Stimulated activated CD4-positive, alpha-beta T cell treated with anti-CD3 and anti-CD28 coated beads, Interleukin-15, amount 100 ng/mL, for 24 hours (primary cell): ENCODE results near the gene CCDC148.

Experiments used
- DNase-seq: peaks from one replicate; pipeline ENCODE4 v3.0.0-alpha.2; 2020

CCDC148 gene

GRCh38 chr2:158202161-158202815 lies 254.3 kb downstream of the CCDC148 start:
- no peak for DNase-seq

DNA sequence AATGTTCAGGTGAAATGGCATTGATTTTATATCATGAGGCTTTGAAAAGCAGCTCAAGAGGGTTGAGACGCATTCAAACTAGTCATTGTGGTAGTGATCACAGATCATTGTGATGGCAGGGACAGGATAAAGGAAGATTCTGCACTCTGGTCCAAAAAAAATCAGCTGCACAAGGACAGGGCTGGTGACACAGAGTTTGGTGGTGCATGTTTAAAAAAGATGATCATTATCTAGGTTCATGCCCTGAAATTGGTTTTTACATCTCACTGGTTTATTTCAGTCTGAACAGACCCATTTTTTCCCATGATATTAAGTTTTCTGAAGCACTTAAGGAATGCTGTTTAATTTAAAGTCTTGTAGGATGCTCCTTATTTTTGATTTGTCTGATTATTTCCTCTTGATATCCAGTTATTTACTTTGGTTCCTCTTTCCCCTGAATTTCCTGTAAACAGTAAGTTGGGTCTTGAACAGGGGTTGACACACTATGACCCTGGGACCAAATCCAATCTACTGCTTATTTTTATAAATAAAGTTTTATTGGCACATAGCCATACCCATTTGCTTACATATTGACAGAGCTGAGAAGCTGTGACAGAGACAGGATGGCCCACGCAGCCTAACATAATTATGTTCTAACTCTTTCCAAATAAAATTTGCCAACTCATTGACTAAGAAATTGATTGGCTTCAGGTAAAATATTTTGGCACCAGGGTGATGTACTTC lies 256.5 kb downstream of the CCDC148 start:
- DNase-seq, result no peak

DNA sequence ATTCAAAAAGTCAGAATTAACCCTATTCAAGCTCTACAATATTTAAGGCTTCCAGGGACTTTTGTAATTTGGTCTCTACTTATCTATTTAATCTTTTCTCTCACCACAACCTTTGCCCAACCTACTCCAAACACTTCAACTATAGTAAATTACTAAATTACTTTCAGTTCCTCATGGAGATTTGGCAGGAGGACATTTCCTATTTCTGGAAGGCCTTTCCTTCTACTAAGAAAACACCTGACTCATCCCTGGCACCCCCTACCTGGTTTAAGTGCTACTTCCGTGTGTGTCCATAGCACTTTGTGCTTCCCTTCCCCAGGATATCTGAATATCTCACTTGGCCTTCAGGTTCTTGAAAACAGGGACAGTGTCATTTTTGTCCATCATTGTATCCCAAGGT lies 258.6 kb downstream of the CCDC148 start:
- DNase-seq, result no peak

DNA sequence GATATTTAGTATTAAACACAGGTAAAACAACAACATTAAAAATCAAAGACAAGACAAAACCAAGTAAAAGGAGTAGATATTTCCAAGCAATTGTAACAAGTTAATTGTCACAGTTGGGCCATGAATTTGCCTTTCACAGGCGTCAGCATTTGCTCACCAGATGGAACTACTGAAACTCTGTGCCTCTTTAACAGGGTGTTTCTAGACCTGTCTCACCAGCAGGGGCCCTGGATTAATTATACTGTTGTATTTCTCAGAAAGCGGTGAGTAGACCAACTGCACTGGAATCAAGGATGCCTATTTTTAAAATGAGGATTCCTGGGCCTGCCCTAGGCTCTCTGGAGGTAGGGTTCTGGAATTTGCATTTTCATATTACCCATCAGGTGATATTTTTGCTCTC lies 262.3 kb downstream of the CCDC148 start:
- DNase-seq, result no peak

DNA sequence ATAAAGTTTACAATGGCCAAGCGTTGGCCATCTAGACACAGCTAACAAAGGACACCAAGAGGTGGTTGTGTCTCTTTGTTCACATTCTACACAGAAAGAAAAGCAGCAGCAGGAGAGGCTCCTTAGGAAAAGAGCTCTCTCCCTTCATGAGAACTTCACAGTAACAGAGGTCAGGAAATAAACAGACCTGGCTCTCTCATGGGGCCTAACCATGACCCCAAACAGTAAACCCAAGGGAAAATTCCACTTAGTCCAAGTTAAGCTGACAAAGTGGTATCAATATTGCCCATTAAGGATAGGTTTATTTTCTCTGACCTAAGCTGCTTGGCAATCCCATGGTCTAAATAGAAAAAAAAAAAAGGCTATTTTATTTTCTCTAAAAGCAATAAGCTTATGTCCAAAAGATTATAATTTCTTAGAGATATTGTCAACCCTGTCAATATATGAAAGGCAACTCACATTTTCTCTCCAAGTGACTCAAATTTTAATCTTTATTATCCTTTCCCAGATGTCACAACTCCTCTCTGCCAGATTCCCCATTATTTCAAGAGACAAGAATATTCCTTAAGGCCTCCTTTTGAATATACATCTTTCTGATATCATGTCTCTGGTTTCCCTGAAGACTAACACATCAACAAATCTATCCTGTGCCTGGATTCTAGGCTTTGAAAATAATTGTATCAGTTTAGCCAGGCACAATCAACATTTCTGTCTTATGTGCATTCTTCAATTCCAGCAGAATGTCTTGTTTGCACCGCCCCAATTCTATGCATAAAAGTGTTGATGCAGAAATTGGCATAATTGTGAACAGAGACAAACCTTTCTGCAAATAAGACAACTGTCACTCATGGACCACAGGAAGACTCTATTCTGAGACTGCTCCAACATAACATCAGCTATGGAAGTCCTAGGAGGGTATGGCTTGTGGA lies 263.8 kb downstream of the CCDC148 start:
- no peak for DNase-seq

GRCh38 chr2:158191076-158191895 lies 265.3 kb downstream of the CCDC148 start:
- peak; percentile 44 for DNase-seq

DNA sequence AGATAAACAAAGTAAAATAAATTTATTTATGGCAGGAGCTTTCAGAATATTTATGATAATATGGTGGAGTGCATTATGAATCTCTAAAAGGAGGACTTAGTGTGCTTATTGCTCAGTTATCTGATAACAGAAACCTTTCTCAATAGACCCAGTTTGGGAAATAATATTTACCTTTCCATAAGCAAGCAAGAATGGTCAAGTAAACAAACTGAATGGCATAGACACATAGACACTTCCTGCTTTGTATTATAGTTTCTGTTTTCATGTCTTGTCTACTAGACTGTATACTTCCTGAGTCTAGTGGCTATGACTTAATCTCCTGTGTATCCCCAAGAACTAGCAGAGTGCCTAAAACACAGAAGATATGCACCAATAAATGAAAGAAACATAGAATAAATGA lies 267.0 kb downstream of the CCDC148 start:
- DNase-seq, result no peak

DNA sequence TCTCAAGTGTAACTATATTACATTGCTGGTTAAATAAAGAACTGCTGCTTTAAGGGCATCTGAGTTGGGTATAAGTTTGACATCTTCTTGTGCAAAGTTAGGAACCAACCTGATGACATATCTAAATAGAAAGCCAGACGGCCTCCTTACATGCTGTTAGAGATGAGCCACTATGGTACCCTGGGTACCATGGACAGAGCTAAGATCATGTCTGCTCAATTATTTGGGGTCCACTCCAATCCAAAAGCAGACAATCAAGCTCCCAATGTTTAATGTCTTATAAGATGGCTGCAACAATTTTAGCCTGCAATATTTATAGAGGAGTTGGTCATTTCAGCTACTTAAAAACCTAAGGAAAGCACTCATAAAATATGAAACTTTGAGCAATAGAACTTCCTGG lies 268.6 kb downstream of the CCDC148 start:
- no peak for DNase-seq

DNA sequence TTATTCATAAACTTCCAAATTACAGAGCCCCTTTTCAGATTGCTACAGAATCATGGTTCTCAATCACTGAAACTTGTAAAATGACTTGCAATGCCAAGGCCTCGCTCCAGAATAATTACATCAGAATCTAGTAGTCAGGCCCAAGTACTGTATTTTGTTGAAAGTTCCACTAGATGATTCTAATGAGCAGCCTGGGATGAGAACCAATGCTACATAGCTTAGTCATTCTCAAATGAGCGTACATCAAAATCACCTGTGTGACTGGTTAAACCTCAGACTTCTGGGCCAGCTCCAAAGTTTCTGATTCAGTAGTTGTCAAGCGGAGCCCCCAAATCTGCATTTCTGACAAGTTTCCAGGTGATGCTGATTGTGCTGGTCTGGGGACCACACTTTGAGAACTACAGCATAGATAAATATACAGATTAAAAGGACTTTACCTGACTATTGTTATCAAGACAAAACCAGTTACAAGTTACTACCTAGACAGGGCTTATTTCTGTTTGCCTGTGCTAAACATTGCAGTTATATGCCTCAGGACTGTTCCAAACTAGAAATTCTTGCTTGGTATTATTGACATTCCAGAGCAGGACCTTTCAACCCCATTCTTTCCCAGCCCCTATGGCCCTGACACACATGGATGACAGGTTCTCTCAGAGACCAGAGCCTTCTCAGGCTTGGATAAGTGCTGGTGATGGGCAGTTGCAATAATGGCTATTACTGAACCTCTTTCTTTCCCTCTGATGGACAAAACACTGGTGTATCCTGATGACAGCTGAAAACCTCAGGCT lies 271.8 kb downstream of the CCDC148 start:
- DNase-seq, result no peak

DNA sequence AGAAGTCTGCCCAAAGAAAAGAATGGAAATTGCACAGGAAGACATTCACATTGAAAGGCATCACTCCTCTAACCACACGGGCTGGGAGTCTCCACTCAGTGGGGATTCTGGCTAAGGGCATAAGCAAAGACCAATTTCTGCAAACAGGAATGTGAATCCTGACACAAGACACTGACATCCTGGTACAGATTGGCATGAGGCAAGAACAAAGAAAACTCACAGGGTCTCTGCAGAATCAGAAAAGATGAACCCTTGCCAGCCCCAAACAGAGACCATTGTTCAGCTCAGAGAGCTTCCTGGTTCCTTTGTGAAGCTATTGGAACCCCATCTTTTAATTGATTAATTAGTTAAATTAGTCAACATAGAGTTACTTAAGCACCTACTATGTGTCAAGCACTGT lies 272.6 kb downstream of the CCDC148 start:
- no peak for DNase-seq

- no peak for DNase-seq
These were observed 273.8 kb downstream of the CCDC148 start for GRCh38 chr2:158182676-158183295.

DNA sequence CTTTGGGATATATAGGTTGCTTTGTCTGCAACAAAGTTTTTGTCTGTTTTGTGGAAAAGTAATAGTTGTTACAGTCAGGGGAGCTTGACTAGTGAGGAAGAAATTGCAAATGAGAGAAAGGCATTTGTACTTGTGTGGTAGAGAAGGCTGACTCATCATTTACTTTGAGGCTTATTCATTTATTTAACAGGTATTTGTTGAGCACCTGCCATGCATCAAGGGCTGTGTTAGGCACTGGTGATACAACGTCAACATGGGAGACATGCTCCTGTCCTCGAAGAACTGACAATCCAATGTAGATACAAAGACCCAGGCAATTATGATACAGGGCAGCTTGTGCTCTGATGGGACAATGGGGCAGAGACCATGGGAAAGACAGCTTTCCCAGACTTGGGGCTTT lies 275.4 kb downstream of the CCDC148 start:
- no peak for DNase-seq

- DNase-seq, result no peak
These were observed 276.9 kb downstream of the CCDC148 start for GRCh38 chr2:158179660-158180059.

- DNase-seq, result no peak
These were observed 277.9 kb downstream of the CCDC148 start for GRCh38 chr2:158178646-158179045.

DNA sequence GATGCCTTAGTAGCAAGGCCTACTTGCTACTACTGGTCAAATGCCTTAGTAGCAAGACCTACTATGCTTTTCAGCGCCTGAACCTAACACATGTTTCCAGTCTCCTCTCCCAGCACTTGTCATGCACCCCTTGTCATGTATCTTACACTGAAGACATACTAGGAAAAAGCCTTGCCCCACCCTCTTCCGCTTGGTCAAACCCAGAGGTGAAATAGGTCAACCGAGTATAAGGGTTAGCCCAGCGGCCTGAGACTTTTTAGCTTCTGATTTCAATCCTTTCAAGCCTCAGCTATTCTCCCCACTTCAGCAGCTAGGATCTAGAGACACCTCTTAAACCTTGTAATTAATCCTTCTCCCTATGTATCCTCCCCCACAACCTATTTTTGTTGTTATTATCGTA lies 281.6 kb downstream of the CCDC148 start:
- DNase-seq, result no peak

DNA sequence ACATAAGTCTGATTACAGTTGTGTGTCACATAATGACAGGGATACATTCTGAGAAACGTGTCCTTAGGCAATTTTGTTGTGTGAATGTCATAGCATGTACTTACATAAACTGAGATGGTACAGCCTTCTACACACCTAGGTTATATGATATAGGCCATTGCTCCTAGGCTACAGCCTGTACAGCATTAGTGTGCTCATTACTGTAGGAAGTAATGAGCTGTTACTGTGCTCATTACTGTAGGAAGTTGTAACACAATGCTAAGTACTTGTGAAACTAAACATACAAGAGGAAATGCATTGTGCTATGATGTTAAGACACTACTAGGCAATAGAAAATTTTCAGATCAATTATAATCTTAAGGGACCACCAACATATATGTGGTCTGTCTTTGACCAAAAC lies 282.1 kb downstream of the CCDC148 start:
- DNase-seq, result no peak

GRCh38 chr2:158172719-158173118 lies 283.8 kb downstream of the CCDC148 start:
- DNase-seq, result no peak

DNA sequence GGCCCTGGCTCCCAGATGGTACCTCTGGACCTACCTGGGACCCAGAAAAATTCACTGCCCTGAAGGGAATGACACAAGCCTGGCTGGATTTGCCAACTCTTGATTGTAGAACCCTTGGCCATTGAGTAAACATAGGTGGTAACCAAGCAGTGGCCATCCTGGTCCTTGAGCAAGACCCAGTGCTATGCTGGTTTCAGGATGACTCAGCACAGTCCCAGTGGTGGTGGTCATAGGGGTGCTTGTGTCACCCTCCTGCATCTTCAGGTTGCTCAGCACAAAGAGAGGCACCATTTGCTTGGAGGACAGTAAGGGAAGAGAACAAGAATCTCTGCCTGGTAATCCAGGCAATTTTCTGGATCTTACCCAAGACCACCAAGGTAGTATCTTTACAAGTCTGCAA lies 302.0 kb downstream of the CCDC148 start:
- DNase-seq, result no peak

GRCh38 chr2:158153270-158154015 lies 303.1 kb downstream of the CCDC148 start:
- DNase-seq, result no peak

DNA sequence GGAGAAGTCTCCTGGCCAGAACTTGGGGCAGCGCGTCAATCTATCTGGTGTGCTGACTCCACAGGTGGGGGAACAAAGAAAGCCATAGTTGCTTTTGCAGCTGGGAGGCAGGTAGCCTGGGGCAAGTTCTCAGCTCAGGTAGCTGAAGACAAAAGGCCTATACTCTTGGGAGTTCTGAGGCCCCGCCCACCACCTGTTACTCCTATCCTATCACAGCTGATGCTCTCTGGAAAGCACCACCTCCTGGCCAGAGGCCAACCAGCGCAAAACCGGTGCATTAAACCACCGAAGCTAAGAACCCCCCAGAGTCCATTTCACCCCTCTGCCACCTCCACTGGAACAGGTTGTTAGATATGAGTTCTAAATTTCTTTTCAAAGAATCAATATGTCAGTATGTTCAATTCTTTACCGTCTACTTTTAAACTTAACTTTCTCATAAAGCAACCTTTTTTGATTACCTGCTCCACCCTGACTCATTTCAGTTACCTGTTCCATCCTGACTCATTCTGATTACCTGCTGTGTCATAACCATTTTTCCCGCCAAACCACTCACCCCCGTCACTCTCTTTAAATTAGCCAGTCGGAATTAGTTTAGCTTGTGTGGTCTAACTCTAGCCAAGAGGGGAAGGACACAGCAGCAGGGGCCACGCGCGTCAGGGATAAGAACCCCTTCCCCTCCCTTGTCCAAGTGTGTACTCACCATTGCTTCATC lies 311.5 kb downstream of the CCDC148 start:
- no peak for DNase-seq
